Esophagus squamous epithelium (tissue), 5 donors: ENCODE data around the gene FAF2. TPM values are rescaled to one million over a fixed set of nuclear protein-coding genes. Genes with fewer than 3 reads are reported as not detected.

Experiments used
- DNase-seq: peaks from one replicate; lab custom pipeline; 2025; lab: John Stamatoyannopoulos, UW
- H3K27ac ChIP-seq, 4 donors: fragments of 200-600 bp; sonication (generic); one replicate each; pipeline ENCODE4 v1.5.1; 2016 to 2019; ENCODE audit warnings: mild to moderate bottlenecking in 1 of 4
- H3K27me3 ChIP-seq, 4 donors: fragments of 200-600 bp; sonication (generic); 1 replicate in 3 of 4; 2 replicates in 1 of 4; pipeline versions ENCODE4 v1.5.1 to v1.6.0; 2017 to 2021; ENCODE audit warnings: antibody characterized with exemption in 1 of 4
- H3K36me3 ChIP-seq, 3 donors: fragments of 200-600 bp; sonication (generic); one replicate each; pipeline ENCODE4 v1.5.1; 2016 to 2019
- H3K4me1 ChIP-seq, 3 donors: fragments of 200-600 bp; sonication (generic); one replicate each; pipeline ENCODE4 v1.5.1; 2017 to 2019
- H3K4me3 ChIP-seq, 4 donors: fragments of 200-600 bp; sonication (generic); 1 replicate in 3 of 4; 2 replicates in 1 of 4; pipeline ENCODE4 v1.5.1; 2016 to 2019; ENCODE audit warnings: mild to moderate bottlenecking in 2 of 4, moderate library complexity in 1 of 4
- H3K9me3 ChIP-seq, 3 donors: fragments of 200-600 bp; sonication (generic); one replicate each; pipeline ENCODE4 v1.5.1; 2016 to 2019
- CTCF ChIP-seq, 6 experiments: fragments of 450-650 bp in 4 of 6; fragments of 200-600 bp in 2 of 6; sonication (generic) in 2 of 6; IDR thresholded peaks; one replicate each; pipeline ENCODE4 v1.5.1; 2016 to 2019; ENCODE audit warnings: antibody characterized with exemption in 6 of 6, mild to moderate bottlenecking in 4 of 6, moderate library complexity in 4 of 6
- POLR2A ChIP-seq, 4 donors: fragments of 450-650 bp; IDR thresholded peaks; one replicate each; pipeline ENCODE4 v1.6.1; 2017; ENCODE audit warnings: antibody characterized with exemption in 4 of 4, mild to moderate bottlenecking in 4 of 4, moderate library complexity in 3 of 4
- WGBS, 2 donors: methylation state at CpG; one replicate each; pipeline ENCODE4 v1.1.5; 2018; 5-methylcytosine and 5-hydroxymethylcytosine counted together
- intact Hi-C: fragments of 100-400 bp; cut with DNase I; formaldehyde crosslinking; loops from one replicate; pipeline ENCODE4 v1.15.0; 2022
- total RNA-seq, 4 donors: library from RNA; depleted of rRNA; stranded (reverse); fragments of >200 nt; gene quantifications; one replicate each; pipeline ENCODE4 v1.1.0, GENCODE V29; 2016
- donor health status: DM: yes; HTN: yes; CAD: no.

The FAF2 gene
- total RNA-seq, 4 donors from 2014 or later, result 18.5 to 27.0 (median 24.7) TPM

- peaks cover 15 to 37% (median 17%) of the 10 kb centered on the region in 3 donors for H3K4me1 ChIP-seq
- no peaks in the 10 kb centered on the region for H3K9me3 ChIP-seq
- H3K27me3 ChIP-seq, result no peaks in the 10 kb centered on the region
- H3K4me3 ChIP-seq, result no peak overlapping the region
- no peak overlapping the region for H3K27ac ChIP-seq
- WGBS, 2 donors, result 89 to 95% methylated on average over 11 to 15 of the region's 15 CpGs
- intact Hi-C loops, result no loop called here
- TF ChIP-seq CTCF (IDR thresholded peaks at IDR 0.05) (no peak), POLR2A (IDR thresholded peaks at IDR 0.05) (no peak)
- DNase-seq, result no peak
- peaks cover 10 to 45% (median 26%) of the 10 kb centered on the region in 3 donors for H3K36me3 ChIP-seq
Observed at GRCh38 chr5:176524987-176525386, 76.8 kb downstream of the FAF2 start.

- Histone ChIP-seq H3K9me3 (no peaks in the 10 kb centered on the region), H3K4me3 (no peak overlapping the region), H3K36me3 (peaks cover 10 to 52% (median 33%) of the 10 kb centered on the region in 3 donors), H3K4me1 (peaks cover 15 to 44% (median 21%) of the 10 kb centered on the region in 3 donors), H3K27me3 (no peaks in the 10 kb centered on the region), H3K27ac (no peak overlapping the region)
- intact Hi-C loops, result no loop called here
- WGBS, 2 donors, result 92 to 98% methylated on average over 8 to 9 of the region's 9 CpGs
- TF ChIP-seq POLR2A (IDR thresholded peaks at IDR 0.05) (no peak), CTCF (IDR thresholded peaks at IDR 0.05) (no peak)
- no peak for DNase-seq
Observed at GRCh38 chr5:176525677-176526076, 77.5 kb downstream of the FAF2 start.

DNA sequence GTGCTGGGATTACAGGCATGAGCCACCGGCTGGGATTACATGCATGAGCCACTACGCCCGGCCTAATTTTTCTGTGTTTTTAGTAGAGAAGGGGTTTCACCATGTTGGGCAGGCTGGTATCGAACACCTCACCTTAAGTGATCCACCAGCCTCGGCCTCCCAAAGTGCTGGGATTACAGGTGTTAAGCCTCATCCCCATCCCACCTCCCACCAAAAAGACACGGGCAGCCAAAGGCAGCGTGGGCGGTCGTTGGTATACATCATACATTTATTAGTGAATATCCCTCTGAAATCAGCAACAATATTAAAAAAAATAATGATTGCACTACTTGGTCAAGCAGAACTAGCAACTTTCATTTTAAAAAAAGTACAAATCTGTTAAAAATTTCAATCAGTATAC, 78.3 kb downstream of the FAF2 start:
- DNase-seq, result no peak
- Histone ChIP-seq H3K4me3 (no peak overlapping the region), H3K27ac (no peak overlapping the region), H3K36me3 (peaks cover 16 to 60% (median 40%) of the 10 kb centered on the region in 3 donors), H3K4me1 (peaks cover 15 to 52% (median 29%) of the 10 kb centered on the region in 3 donors), H3K9me3 (no peaks in the 10 kb centered on the region), H3K27me3 (no peaks in the 10 kb centered on the region)
- WGBS, 2 donors, result 88 to 96% methylated on average over 8 to 9 of the region's 9 CpGs
- no peak for TF ChIP-seq POLR2A (IDR thresholded peaks at IDR 0.05)
- TF ChIP-seq CTCF (IDR thresholded peaks at IDR 0.05), result no peak
- intact Hi-C loops, result no loop called here

- Histone ChIP-seq H3K9me3 (no peaks in the 10 kb centered on the region), H3K4me1 (peaks cover 24 to 59% (median 39%) of the 10 kb centered on the region in 3 donors), H3K27me3 (no peaks in the 10 kb centered on the region), H3K36me3 (peaks cover 17 to 70% (median 46%) of the 10 kb centered on the region in 3 donors), H3K4me3 (no peak overlapping the region), H3K27ac (no peak overlapping the region)
- TF ChIP-seq POLR2A (IDR thresholded peaks at IDR 0.05) (no peak), CTCF (IDR thresholded peaks at IDR 0.05) (no peak)
- no peak for DNase-seq
- WGBS, 2 donors, result 65 to 68% methylated on average over 8 to 15 of the region's 34 CpGs
- intact Hi-C loops, result no loop called here
Observed at GRCh38 chr5:176527246-176528222, 79.3 kb downstream of the FAF2 start.

DNA sequence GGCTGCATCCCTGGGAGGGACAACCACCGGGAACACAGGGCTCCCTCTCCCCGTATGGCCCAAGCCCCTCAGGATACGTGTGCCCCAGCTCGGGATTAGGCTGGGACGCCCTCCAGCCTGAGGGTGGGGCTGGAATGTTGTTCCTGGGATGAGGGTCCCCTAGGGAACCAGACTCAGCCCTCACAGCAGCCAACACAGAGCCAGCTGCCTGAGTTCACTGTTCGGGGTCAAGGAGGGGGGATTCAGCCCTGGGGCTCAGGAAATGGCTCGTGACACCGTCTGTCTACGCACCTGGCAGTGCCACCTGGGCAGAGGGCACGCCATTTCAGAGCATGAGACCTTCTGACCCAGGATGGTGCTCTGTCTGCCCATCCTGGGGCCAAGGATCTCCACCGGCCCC, 80.1 kb downstream of the FAF2 start:
- H3K27me3 ChIP-seq, result no peaks in the 10 kb centered on the region
- intact Hi-C loops, result no loop called here
- TF ChIP-seq POLR2A (IDR thresholded peaks at IDR 0.05), result no peak
- no peak for TF ChIP-seq CTCF (IDR thresholded peaks at IDR 0.05)
- H3K4me1 ChIP-seq, result peaks cover 32 to 59% (median 47%) of the 10 kb centered on the region in 3 donors
- no peak overlapping the region for H3K4me3 ChIP-seq
- DNase-seq, result no peak
- peaks cover 17 to 70% (median 46%) of the 10 kb centered on the region in 3 donors for H3K36me3 ChIP-seq
- WGBS, 2 donors, result 19% methylated on average over 3 of the region's 11 CpGs; no CpG with 5 or more reads in 1 of the 2 donors
- H3K27ac ChIP-seq, result peak overlapping the region in 1 of 4 donors; percentile 2
- H3K9me3 ChIP-seq, result no peaks in the 10 kb centered on the region
